Measurements from ENCODE around the gene LCN6. TPM values are rescaled to one million over a fixed set of nuclear protein-coding genes. Genes with fewer than 3 reads are reported as not detected.

The LCN6 gene
- polyA plus RNA-seq, 1 donor (not counting 4 experiments of a cell fraction or from before 2014, with no cell fraction given) = not detected

DNA sequence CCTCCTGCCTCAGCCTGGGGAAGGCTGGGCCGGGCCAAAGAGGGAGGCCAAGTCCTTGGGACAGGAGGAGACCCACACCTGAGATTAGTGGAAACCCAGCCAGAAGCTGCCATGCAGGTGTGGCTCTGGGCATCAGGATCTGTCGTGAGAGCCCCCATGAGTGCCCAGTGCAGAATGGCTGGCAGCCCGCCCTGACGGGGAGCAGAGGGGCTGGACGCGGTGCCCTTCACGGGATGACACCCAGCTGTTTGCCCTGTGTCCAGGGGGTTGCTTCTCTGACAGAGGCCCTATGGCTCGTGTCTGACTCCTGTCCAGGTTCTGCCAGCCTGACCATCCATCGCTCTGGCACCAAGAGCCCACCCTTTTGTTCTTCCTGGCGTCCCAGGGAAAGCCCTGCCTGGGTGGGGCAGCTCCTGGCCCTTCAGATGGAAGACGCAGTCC, 27.4 kb downstream of the LCN6 start:
- H3K9me1 ChIP-seq (ENCODE audit: control insufficient read depth, extremely low read depth, insufficient read depth, low read length) = peaks cover 3% of the 10 kb centered on the region
- dilution Hi-C loops (cut with MboI; ENCODE audit: extremely low pct_ligation_motif_present, low sequenced_read_pairs) = no loop called here
- no peak overlapping the region for H3K4me3 ChIP-seq (ENCODE audit: control insufficient read depth in 2 of 3, extremely low read depth in 1 of 3, insufficient read depth in 2 of 3, low read depth in 1 of 3, low read length in 3 of 3)
- no peak for FAIRE-seq
- peaks cover 25% of the 10 kb centered on the region for H3K4me1 ChIP-seq (ENCODE audit: control insufficient read depth, extremely low read depth, insufficient read depth, low read length)
- TF ChIP-seq, protein P1, sequence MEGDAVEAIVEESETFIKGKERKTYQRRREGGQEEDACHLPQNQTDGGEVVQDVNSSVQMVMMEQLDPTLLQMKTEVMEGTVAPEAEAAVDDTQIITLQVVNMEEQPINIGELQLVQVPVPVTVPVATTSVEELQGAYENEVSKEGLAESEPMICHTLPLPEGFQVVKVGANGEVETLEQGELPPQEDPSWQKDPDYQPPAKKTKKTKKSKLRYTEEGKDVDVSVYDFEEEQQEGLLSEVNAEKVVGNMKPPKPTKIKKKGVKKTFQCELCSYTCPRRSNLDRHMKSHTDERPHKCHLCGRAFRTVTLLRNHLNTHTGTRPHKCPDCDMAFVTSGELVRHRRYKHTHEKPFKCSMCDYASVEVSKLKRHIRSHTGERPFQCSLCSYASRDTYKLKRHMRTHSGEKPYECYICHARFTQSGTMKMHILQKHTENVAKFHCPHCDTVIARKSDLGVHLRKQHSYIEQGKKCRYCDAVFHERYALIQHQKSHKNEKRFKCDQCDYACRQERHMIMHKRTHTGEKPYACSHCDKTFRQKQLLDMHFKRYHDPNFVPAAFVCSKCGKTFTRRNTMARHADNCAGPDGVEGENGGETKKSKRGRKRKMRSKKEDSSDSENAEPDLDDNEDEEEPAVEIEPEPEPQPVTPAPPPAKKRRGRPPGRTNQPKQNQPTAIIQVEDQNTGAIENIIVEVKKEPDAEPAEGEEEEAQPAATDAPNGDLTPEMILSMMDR (optimal IDR thresholded peaks at IDR 0.05 in 1 of 3, IDR thresholded peaks at IDR 0.05 in 1 of 3, conservative IDR thresholded peaks at IDR 0.05 in 1 of 3; ENCODE audit: extremely low read depth in 1 of 3, insufficient read depth in 2 of 3, low read length in 3 of 3) = no peak
- no peak for TF ChIP-seq EZH2 (IDR thresholded peaks at IDR 0.05; ENCODE audit: low read length)
- no peak overlapping the region for H2AFZ ChIP-seq (ENCODE audit: control insufficient read depth, low read length)
- no peak overlapping the region for H3K4me2 ChIP-seq (ENCODE audit: control insufficient read depth, extremely low read depth, insufficient read depth, low read depth, low read length)
- no peak for DNase-seq (ENCODE audit: low read depth, low spot score)
- peaks cover 18 to 22% of the 10 kb centered on the region in 2 experiments for H3K36me3 ChIP-seq (ENCODE audit: control insufficient read depth in 2 of 2, extremely low read depth in 1 of 2, insufficient read depth in 2 of 2, low read length in 2 of 2)
- H3K27me3 ChIP-seq (ENCODE audit: control insufficient read depth, extremely low read depth, insufficient read depth, low read length) = no peaks in the 10 kb centered on the region
- H3K9ac ChIP-seq (ENCODE audit: control insufficient read depth, extremely low read depth, insufficient read depth, low read length) = no peak overlapping the region
- no peak overlapping the region for H3K27ac ChIP-seq (ENCODE audit: control insufficient read depth, insufficient read depth, low read length)
- H3K79me2 ChIP-seq (ENCODE audit: control insufficient read depth, insufficient read depth, low read length) = peaks cover 10% of the 10 kb centered on the region
- peaks cover 44% of the 10 kb centered on the region for H4K20me1 ChIP-seq (ENCODE audit: control insufficient read depth, extremely low read depth, insufficient read depth, low read length)
- H3K9me3 ChIP-seq (ENCODE audit: control insufficient read depth, low read depth, low read length) = no peaks in the 10 kb centered on the region

DNA sequence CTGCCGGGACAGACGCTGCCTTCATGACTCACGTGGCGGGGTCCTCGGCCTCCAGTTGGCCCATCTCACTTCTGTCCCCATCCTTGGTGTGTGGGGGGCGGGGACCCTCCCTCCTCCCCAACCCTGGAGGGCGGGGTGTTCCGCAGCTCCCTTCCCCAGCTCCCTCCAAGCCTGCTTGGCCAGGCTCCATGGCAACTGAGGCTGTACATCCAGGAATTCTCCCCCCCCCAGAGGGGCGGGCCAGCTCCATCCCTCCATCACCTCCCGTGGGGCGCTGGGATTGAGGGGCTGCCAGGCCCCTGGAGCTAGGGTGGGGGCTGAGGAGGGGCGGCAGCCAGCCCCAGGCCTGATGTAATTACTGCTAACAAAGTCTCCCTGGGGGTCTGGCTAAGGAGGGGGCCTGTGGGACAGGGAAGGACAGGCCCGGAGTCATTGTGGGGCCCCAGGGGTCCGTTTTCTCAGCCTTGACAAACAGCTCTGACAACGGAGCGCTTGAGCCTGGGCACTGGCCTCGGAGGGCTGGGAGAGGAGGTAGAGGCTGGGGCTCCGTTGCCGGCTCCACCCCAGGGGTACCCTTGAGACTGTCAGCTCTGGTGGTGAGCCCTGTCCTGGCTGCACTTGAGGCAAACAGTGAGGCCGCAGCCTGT, 28.0 kb downstream of the LCN6 start:
- H3K4me3 ChIP-seq (ENCODE audit: control insufficient read depth in 2 of 3, extremely low read depth in 1 of 3, insufficient read depth in 2 of 3, low read depth in 1 of 3, low read length in 3 of 3) = no peak overlapping the region
- peaks cover 3% of the 10 kb centered on the region for H3K9me1 ChIP-seq (ENCODE audit: control insufficient read depth, extremely low read depth, insufficient read depth, low read length)
- no peak overlapping the region for H3K27ac ChIP-seq (ENCODE audit: control insufficient read depth, insufficient read depth, low read length)
- H3K36me3 ChIP-seq (ENCODE audit: control insufficient read depth in 2 of 2, extremely low read depth in 1 of 2, insufficient read depth in 2 of 2, low read length in 2 of 2) = peaks cover 16 to 18% of the 10 kb centered on the region in 2 experiments
- no peak overlapping the region for H3K4me2 ChIP-seq (ENCODE audit: control insufficient read depth, extremely low read depth, insufficient read depth, low read depth, low read length)
- H3K9ac ChIP-seq (ENCODE audit: control insufficient read depth, extremely low read depth, insufficient read depth, low read length) = no peak overlapping the region
- no peak for FAIRE-seq
- dilution Hi-C loops (cut with MboI; ENCODE audit: extremely low pct_ligation_motif_present, low sequenced_read_pairs) = no loop called here
- peaks cover 20% of the 10 kb centered on the region for H3K4me1 ChIP-seq (ENCODE audit: control insufficient read depth, extremely low read depth, insufficient read depth, low read length)
- H3K79me2 ChIP-seq (ENCODE audit: control insufficient read depth, insufficient read depth, low read length) = peaks cover 6% of the 10 kb centered on the region
- no peak for DNase-seq (ENCODE audit: low read depth, low spot score)
- peaks cover 38% of the 10 kb centered on the region for H4K20me1 ChIP-seq (ENCODE audit: control insufficient read depth, extremely low read depth, insufficient read depth, low read length)
- no peak overlapping the region for H2AFZ ChIP-seq (ENCODE audit: control insufficient read depth, low read length)
- TF ChIP-seq EZH2 (IDR thresholded peaks at IDR 0.05; ENCODE audit: low read length) = no peak
- TF ChIP-seq, protein P1 (optimal IDR thresholded peaks at IDR 0.05 in 1 of 3, IDR thresholded peaks at IDR 0.05 in 1 of 3, conservative IDR thresholded peaks at IDR 0.05 in 1 of 3; ENCODE audit: extremely low read depth in 1 of 3, insufficient read depth in 2 of 3, low read length in 3 of 3) = no peak
- H3K9me3 ChIP-seq (ENCODE audit: control insufficient read depth, low read depth, low read length) = no peaks in the 10 kb centered on the region
- no peaks in the 10 kb centered on the region for H3K27me3 ChIP-seq (ENCODE audit: control insufficient read depth, extremely low read depth, insufficient read depth, low read length)
